IPS DF 19.7 (cell line): ENCODE measurements around the gene KISS1R.

Experiments
- DNase-seq: peaks from one replicate; pipeline ENCODE4 v3.0.0-alpha.2; 2013; ENCODE audit warnings: low read depth, low spot score

Gene KISS1R

GRCh38 chr19:899336-900042, 17.6 kb upstream of the KISS1R start:
- no peak for DNase-seq

DNA sequence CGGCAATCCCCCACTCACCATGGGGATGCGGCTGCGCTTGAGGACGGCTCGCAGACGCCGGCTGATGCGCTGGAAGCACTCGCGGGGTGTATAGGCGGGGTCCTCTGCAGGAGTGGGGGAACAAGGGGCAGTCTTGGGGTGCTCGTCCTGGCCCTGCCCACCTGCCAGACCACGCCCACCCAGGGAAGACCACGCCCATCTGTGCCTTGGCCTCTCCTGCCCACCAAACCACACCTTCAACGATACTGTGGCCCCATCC, 17.2 kb upstream of the KISS1R start:
- DNase-seq = no peak

GRCh38 chr19:900302-901111, 16.6 kb upstream of the KISS1R start:
- no peak for DNase-seq

GRCh38 chr19:901216-902092, 15.7 kb upstream of the KISS1R start:
- no peak for DNase-seq

- DNase-seq = no peak
Observed at GRCh38 chr19:902093-902370, 15.1 kb upstream of the KISS1R start.

DNA sequence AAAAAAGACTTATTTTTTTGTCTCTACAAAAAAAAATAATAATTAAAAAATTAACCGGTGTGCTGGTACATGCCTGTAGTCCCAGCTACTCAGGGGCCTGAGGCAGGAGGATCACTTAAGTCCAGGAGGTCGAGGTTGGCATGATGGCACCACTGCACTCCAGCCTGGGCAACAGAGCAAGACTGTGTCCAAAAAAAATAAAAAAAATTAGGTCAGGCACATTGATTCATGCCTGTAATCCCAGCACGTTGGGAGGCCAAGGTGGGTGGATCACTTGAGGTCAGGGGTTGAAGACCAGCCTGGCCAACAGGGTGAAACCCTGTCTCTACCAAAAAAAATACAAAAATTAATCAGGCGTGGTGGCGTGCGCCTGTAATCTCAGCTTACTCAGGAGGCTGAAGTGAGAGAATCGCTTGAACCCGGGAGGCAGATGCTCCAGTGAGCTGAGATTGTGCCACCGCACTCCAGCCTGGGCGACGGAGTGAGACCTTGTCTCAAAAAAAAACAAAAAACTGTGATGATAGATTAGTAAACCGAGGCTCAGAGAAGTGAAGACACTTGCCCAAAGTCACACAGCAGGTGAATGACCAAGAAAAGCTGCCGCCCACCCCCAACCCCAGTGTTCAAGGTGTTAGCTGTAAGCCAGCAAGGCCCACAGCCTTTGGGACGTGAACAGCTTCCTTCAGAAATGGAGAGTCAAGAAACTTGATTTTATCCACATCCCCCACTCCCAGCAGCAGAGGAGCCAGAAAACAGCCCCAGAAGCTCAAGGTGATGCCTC, 14.5 kb upstream of the KISS1R start:
- DNase-seq = no peak

GRCh38 chr19:903266-903797, 13.8 kb upstream of the KISS1R start:
- no peak for DNase-seq

DNA sequence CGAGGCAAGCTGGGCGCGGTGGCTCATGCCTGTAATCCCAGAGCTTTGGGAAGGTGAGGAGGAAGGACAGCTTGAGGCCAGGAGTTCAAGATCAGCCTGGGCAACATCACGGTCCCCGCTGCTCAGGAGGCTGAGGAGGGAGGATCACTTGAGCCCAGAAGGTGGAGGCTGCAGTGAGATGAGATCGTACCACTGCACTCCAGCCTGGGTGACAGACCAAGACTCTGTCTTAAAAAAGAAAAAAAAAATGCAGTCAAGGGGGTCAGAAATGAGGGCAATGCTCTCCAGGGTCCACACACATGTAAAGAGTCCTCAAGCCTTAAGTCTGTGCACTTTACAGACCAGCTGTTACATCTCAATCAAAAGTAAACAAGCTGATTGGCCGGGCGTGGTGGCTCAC, 12.6 kb upstream of the KISS1R start:
- no peak for DNase-seq

DNA sequence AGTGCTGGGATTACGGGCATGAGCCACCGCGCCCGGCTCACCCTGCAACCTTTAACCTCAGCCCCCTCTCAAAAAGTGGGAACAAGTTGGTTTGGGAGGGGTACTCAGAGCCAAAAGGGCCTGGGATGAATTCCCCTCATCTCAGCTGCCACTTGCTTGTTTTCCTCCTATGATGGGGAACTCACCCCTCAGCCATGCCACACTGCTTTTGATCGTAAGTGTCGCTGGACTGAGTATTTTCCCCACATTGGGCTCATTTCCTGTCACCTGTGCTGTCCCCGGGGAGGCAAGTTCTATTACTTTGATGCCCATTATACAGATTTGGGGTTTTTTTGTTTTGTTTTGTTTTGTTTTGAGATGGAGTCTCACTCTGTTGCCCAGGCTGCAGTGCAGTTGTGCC, 10.7 kb upstream of the KISS1R start:
- no peak for DNase-seq

DNA sequence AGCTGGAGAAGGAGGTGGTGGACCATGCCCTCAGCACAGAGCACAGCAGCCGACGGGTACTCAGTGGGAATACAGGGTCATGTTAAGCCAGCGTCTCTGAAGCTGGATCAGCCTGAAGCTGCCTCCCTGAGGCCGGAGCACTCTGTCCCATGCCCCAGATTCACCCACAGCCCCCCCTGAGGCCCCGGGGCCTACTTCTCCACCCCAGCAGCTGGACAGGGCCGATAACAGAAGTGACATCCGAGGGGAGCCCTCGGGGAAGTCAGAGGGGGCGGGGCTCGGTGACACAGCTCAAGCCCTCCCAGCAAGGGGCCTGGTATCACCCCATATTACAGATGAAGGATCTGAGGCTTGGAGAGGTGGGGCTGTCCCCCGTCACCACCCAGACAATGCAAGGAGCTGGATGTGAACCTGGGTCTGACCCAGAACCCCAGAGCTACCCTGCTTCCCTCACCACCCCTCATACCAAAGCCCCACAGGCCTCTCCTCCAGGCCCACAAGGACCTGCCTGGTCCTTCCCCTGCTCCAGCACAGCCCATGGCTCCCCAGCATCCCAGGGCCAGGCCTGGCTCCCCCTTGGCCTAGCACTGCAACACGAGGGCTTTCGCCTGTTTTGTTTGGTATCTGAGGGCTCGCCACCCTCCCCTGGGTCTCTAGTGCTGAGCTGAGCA, 9.8 kb upstream of the KISS1R start:
- DNase-seq = no peak

GRCh38 chr19:911197-912033, 5.7 kb upstream of the KISS1R start:
- no peak for DNase-seq

- DNase-seq = no peak
Observed at GRCh38 chr19:912181-913079, 4.7 kb upstream of the KISS1R start.

GRCh38 chr19:913080-913748, 3.9 kb upstream of the KISS1R start, which contains the start of gene R3HDM4:
Gene R3HDM4 (minus strand): TSS chr19:913219. CDS start chr19:913157, 62 bp downstream.
- DNase-seq = no peak

GRCh38 chr19:916645-917322, 349 bp upstream of the KISS1R start:
- DNase-seq = no peak

- no peak for DNase-seq
Observed at GRCh38 chr19:918152-918437, 962 bp downstream of the KISS1R start.

GRCh38 chr19:918481-919198, 1.5 kb downstream of the KISS1R start:
- DNase-seq = no peak
